GM12892 (cell line): Measurements from ENCODE around the gene SP100.
A peak's percentile ranks its signal among the peaks of the same experiment; 100 is the strongest.

ENCODE experiments used
- DNase-seq: peaks from one replicate; pipeline ENCODE4 v3.0.0; 2011; ENCODE audit not compliant: insufficient read length
- FAIRE-seq: peaks from 2 replicates; lab custom pipeline; 2011; peaks lifted over from hg19 to GRCh38; lab: Jason Lieb, UNC
- POLR2A ChIP-seq: IDR thresholded peaks from 2 replicates; pipeline ENCODE4 v1.6.1; 2011; ENCODE audit warnings: low read depth, low read length, control low read depth
- POLR2AphosphoS5 ChIP-seq: IDR thresholded peaks from 2 replicates; pipeline ENCODE4 v1.6.1; 2011; ENCODE audit warnings: low read depth, low read length, control low read depth
- TAF1 ChIP-seq: IDR thresholded peaks from 2 replicates; pipeline ENCODE4 v1.6.1; 2011; ENCODE audit warnings: low read depth, mild to moderate bottlenecking, control low read depth, low read length, borderline replicate concordance

The SP100 gene

GRCh38 chr2:230520875-230521155 lies 104.8 kb downstream of the SP100 start:
- no peak for FAIRE-seq
- no peak for TF ChIP-seq TAF1
- TF ChIP-seq POLR2AphosphoS5 = no peak
- TF ChIP-seq POLR2A = no peak

GRCh38 chr2:230521386-230521785 lies 105.4 kb downstream of the SP100 start:
- no peak for FAIRE-seq
- DNase-seq = no peak
- TF ChIP-seq TAF1 (no peak), POLR2A (no peak), POLR2AphosphoS5 (no peak)

More at GRCh38 chr2:230520875-230521155, 104.8 kb downstream of the SP100 start:
- no peak for DNase-seq

GRCh38 chr2:230525682-230526081 lies 109.7 kb downstream of the SP100 start:
- DNase-seq = no peak
- no peak for FAIRE-seq
- TF ChIP-seq POLR2A (no peak), TAF1 (no peak), POLR2AphosphoS5 (no peak)

GRCh38 chr2:230537531-230537976 lies 121.6 kb downstream of the SP100 start:
- no peak for TF ChIP-seq POLR2A
- TF ChIP-seq TAF1 = no peak
- TF ChIP-seq POLR2AphosphoS5 = no peak
- peak; percentile 97 for FAIRE-seq
- DNase-seq = peak; percentile 10

GRCh38 chr2:230540332-230540731 lies 124.3 kb downstream of the SP100 start:
- no peak for TF ChIP-seq POLR2A
- FAIRE-seq = no peak

GRCh38 chr2:230541934-230542380 lies 126.0 kb downstream of the SP100 start:
- DNase-seq (no peak), FAIRE-seq (peak; percentile 93)
- no peak for TF ChIP-seq TAF1
- TF ChIP-seq POLR2A = no peak
- no peak for TF ChIP-seq POLR2AphosphoS5

More at GRCh38 chr2:230540332-230540731, 124.3 kb downstream of the SP100 start:
- no peak for DNase-seq

GRCh38 chr2:230542751-230543150 lies 126.8 kb downstream of the SP100 start:
- TF ChIP-seq POLR2AphosphoS5 = no peak
- TF ChIP-seq POLR2A = no peak
- TF ChIP-seq TAF1 = no peak
- no peak for DNase-seq
- no peak for FAIRE-seq

- TF ChIP-seq POLR2A = no peak
- TF ChIP-seq TAF1 = no peak
- no peak for TF ChIP-seq POLR2AphosphoS5
- FAIRE-seq (peak; percentile 30), DNase-seq (no peak)
These were observed 136.2 kb downstream of the SP100 start for GRCh38 chr2:230552181-230552580.

- TF ChIP-seq POLR2A (no peak), POLR2AphosphoS5 (no peak), TAF1 (no peak)
- DNase-seq (no peak), FAIRE-seq (no peak)
These were observed 141.1 kb downstream of the SP100 start for GRCh38 chr2:230557065-230557464.

GRCh38 chr2:230564805-230565779 lies 149.1 kb downstream of the SP100 start:
- TF ChIP-seq POLR2AphosphoS5 (no peak), POLR2A (no peak)
- DNase-seq (no peak), FAIRE-seq (peak; percentile 87)

GRCh38 chr2:230569298-230569697 lies 153.3 kb downstream of the SP100 start:
- TF ChIP-seq TAF1 = no peak
- TF ChIP-seq POLR2A = no peak
- no peak for TF ChIP-seq POLR2AphosphoS5
- FAIRE-seq = peak; percentile 33

GRCh38 chr2:230570987-230571386 lies 155.0 kb downstream of the SP100 start:
- TF ChIP-seq TAF1 (no peak), POLR2AphosphoS5 (no peak), POLR2A (no peak)
- no peak for FAIRE-seq
- no peak for DNase-seq

More at GRCh38 chr2:230569298-230569697, 153.3 kb downstream of the SP100 start:
- no peak for DNase-seq

GRCh38 chr2:230575642-230576324 lies 159.8 kb downstream of the SP100 start:
- DNase-seq = no peak
- no peak for TF ChIP-seq POLR2AphosphoS5
- no peak for TF ChIP-seq POLR2A
- no peak for TF ChIP-seq TAF1
- no peak for FAIRE-seq
